Upper lobe of left lung (tissue), 6 donors: ENCODE data around the gene SDC3. TPM values are rescaled to one million over a fixed set of nuclear protein-coding genes. Genes with fewer than 3 reads are reported as not detected.

Experiments used
- ATAC-seq, 2 donors: fragments of 200-7000 bp; cut with Tn5 transposase; one replicate each; pipeline ENCODE4 v1.9.1; 2022; ENCODE audit warnings: mild to moderate bottlenecking in 2 of 2, moderate library complexity in 2 of 2; ENCODE audit not compliant: low FRiP score in 2 of 2
- DNase-seq, 2 donors: peaks; one replicate each; pipeline ENCODE4 v3.0.0-alpha.2; 2019 to 2020
- H3K27ac ChIP-seq, 4 donors: fragments of 200-600 bp; sonication (generic); one replicate each; pipeline ENCODE4 v1.5.1; 2016 to 2019
- H3K27me3 ChIP-seq, 4 donors: fragments of 200-600 bp; sonication (generic); one replicate each; pipeline ENCODE4 v1.5.1; 2017 to 2019
- H3K36me3 ChIP-seq, 4 donors: fragments of 200-600 bp; sonication (generic); one replicate each; pipeline ENCODE4 v1.5.1; 2016 to 2019
- H3K4me1 ChIP-seq, 4 donors: fragments of 200-600 bp; sonication (generic); one replicate each; pipeline ENCODE4 v1.5.1; 2018 to 2019
- H3K4me3 ChIP-seq, 4 donors: fragments of 200-600 bp; sonication (generic); one replicate each; pipeline ENCODE4 v1.5.1; 2017 to 2019; ENCODE audit warnings: mild to moderate bottlenecking in 2 of 4, moderate library complexity in 1 of 4
- H3K9me3 ChIP-seq, 4 donors: fragments of 200-600 bp; sonication (generic); one replicate each; pipeline ENCODE4 v1.5.1; 2018 to 2019
- CTCF ChIP-seq, 6 experiments: fragments of 450-650 bp in 4 of 6; fragments of 200-600 bp in 2 of 6; sonication (generic) in 2 of 6; IDR thresholded peaks; one replicate each; pipeline ENCODE4 v1.5.1; 2016 to 2019; ENCODE audit warnings: antibody characterized with exemption in 6 of 6
- EP300 ChIP-seq, 4 donors: sonication (generic); formaldehyde crosslinking; IDR thresholded peaks; one replicate each; pipeline ENCODE4 v1.5.1; 2017; ENCODE audit warnings: antibody characterized with exemption in 4 of 4, control low read depth in 2 of 4
- POLR2A ChIP-seq, 4 donors: fragments of 450-650 bp; IDR thresholded peaks; one replicate each; pipeline ENCODE4 v1.5.1; 2016 to 2017; ENCODE audit warnings: antibody characterized with exemption in 4 of 4, mild to moderate bottlenecking in 2 of 4
- POLR2AphosphoS5 ChIP-seq, 2 donors: sonication (generic); formaldehyde crosslinking; IDR thresholded peaks; one replicate each; pipeline ENCODE4 v1.5.1; 2017; ENCODE audit warnings: antibody characterized with exemption in 2 of 2
- WGBS, 2 donors: methylation state at CpG; one replicate each; pipeline ENCODE4 v1.1.5; 2017 to 2018; 5-methylcytosine and 5-hydroxymethylcytosine counted together
- total RNA-seq, 6 donors: library from RNA; depleted of rRNA in 4 of 6; stranded (reverse); fragments of >200 nt in 4 of 6; gene quantifications; one replicate each; pipeline versions ENCODE4 v1.1.0 to v1.2.1, GENCODE V29; 2016 to 2021
- donor health status: DM: no; HTN: no; CAD: no; lungs with moderate emphysema.
- donor health status: DM: no; HTN: yes; CAD: no; lungs with severe emphysema.

The SDC3 gene
- total RNA-seq, 6 donors from 2014 or later = 15.8 to 65.8 (median 30.1) TPM

GRCh38 chr1:30890502-30891226 is 17.9 kb downstream of the SDC3 start:
- WGBS, 2 donors = 60 to 74% methylated on average over 9 to 10 of the region's 10 CpGs
- Histone ChIP-seq H3K27me3 (no peaks in the 10 kb centered on the region), H3K36me3 (no peaks in the 10 kb centered on the region), H3K4me1 (peaks cover 13 to 52% (median 40%) of the 10 kb centered on the region in 4 donors), H3K9me3 (no peaks in the 10 kb centered on the region), H3K4me3 (no peak overlapping the region), H3K27ac (no peak overlapping the region)
- TF ChIP-seq POLR2A (IDR thresholded peaks at IDR 0.05) (no peak), CTCF (IDR thresholded peaks at IDR 0.05) (no peak), EP300 (IDR thresholded peaks at IDR 0.05) (no peak), POLR2AphosphoS5 (IDR thresholded peaks at IDR 0.05) (no peak)
- ATAC-seq (no peak), DNase-seq (no peak)

GRCh38 chr1:30889511-30889910 is 19.0 kb downstream of the SDC3 start:
- peak overlapping the region in 1 of 4 donors; percentile 73 for H3K27ac ChIP-seq
- no peaks in the 10 kb centered on the region for H3K36me3 ChIP-seq
- TF ChIP-seq POLR2AphosphoS5 (IDR thresholded peaks at IDR 0.05) (no peak), EP300 (IDR thresholded peaks at IDR 0.05) (no peak), CTCF (IDR thresholded peaks at IDR 0.05) (no peak), POLR2A (IDR thresholded peaks at IDR 0.05) (no peak)

GRCh38 chr1:30888975-30889374 is 19.6 kb downstream of the SDC3 start:
- no peaks in the 10 kb centered on the region for H3K9me3 ChIP-seq
- H3K27ac ChIP-seq = peak overlapping the region in 3 of 4 donors; percentile 63 to 82 (median 73)
- 76 to 78% methylated on average over 3 of the region's 3 CpGs for WGBS, 2 donors
- ATAC-seq (no peak), DNase-seq (no peak)
- H3K4me1 ChIP-seq = peaks cover 14 to 56% (median 41%) of the 10 kb centered on the region in 4 donors
- H3K4me3 ChIP-seq = no peak overlapping the region
- no peaks in the 10 kb centered on the region for H3K36me3 ChIP-seq
- TF ChIP-seq POLR2AphosphoS5 (IDR thresholded peaks at IDR 0.05) (no peak), POLR2A (IDR thresholded peaks at IDR 0.05) (no peak), CTCF (IDR thresholded peaks at IDR 0.05) (no peak), EP300 (IDR thresholded peaks at IDR 0.05) (no peak)
- no peaks in the 10 kb centered on the region for H3K27me3 ChIP-seq

More at GRCh38 chr1:30889511-30889910, 19.0 kb downstream of the SDC3 start:
- Histone ChIP-seq H3K4me3 (no peak overlapping the region), H3K4me1 (peaks cover 14 to 56% (median 41%) of the 10 kb centered on the region in 4 donors), H3K9me3 (no peaks in the 10 kb centered on the region), H3K27me3 (no peaks in the 10 kb centered on the region)
- no peak for DNase-seq
- no peak for ATAC-seq
- 93 to 98% methylated on average over 5 of the region's 5 CpGs for WGBS, 2 donors

- peak; percentile 42 to 70 for ATAC-seq
- DNase-seq = no peak
- Histone ChIP-seq H3K9me3 (no peaks in the 10 kb centered on the region), H3K36me3 (no peaks in the 10 kb centered on the region), H3K4me3 (no peak overlapping the region), H3K4me1 (peaks cover 14 to 52% (median 41%) of the 10 kb centered on the region in 4 donors), H3K27ac (peak overlapping the region; percentile 28 to 82 (median 68)), H3K27me3 (no peaks in the 10 kb centered on the region)
- no peak for TF ChIP-seq POLR2A (IDR thresholded peaks at IDR 0.05)
- TF ChIP-seq POLR2AphosphoS5 (IDR thresholded peaks at IDR 0.05) = peak in 1 of 2 donors; percentile 41
- WGBS, 2 donors = 56 to 80% methylated on average over 1 to 5 of the region's 8 CpGs
Observed at GRCh38 chr1:30888391-30888790, 20.2 kb downstream of the SDC3 start.

GRCh38 chr1:30887485-30888315 is 20.9 kb downstream of the SDC3 start:
- Histone ChIP-seq H3K9me3 (no peaks in the 10 kb centered on the region), H3K27me3 (no peaks in the 10 kb centered on the region), H3K4me3 (no peak overlapping the region), H3K4me1 (peaks cover 14 to 48% (median 39%) of the 10 kb centered on the region in 4 donors), H3K27ac (peak overlapping the region; percentile 28 to 82 (median 53)), H3K36me3 (no peaks in the 10 kb centered on the region)
- 78 to 91% methylated on average over 3 to 9 of the region's 10 CpGs for WGBS, 2 donors
- ATAC-seq (no peak), DNase-seq (no peak)
- TF ChIP-seq EP300 (IDR thresholded peaks at IDR 0.05) (no peak), POLR2AphosphoS5 (IDR thresholded peaks at IDR 0.05) (no peak)
